GM12878 (cell line): ENCODE data around the gene GMCL2. TPM values are rescaled to one million over a fixed set of nuclear protein-coding genes. Genes with fewer than 3 reads are reported as not detected.

Source experiments
- ATAC-seq: fragments of 200-7000 bp; cut with Tn5 transposase; 3 replicates; pipeline ENCODE4 v1.9.1; 2020; ENCODE audit warnings: mild to moderate bottlenecking, moderate library complexity
- BruUV-seq: library from RNA; stranded (reverse); fragments of 400-500 nt; replicated peaks from 2 replicates; lab custom pipeline; 2021; lab: Mats Ljungman, UMichigan
- CTCF ChIA-PET: fragments of 300-600 bp; sonication (Branson Sonifier 250); formaldehyde crosslinking; extraction: SDS; loops from one replicate; lab custom pipeline; 2021; ENCODE audit warnings: inconsistent platforms; lab: Yijun Ruan, JAX
- POLR2A ChIA-PET: fragments of 350-600 bp; formaldehyde crosslinking; extraction: SDS; loops from one replicate; lab custom pipeline; 2021; ENCODE audit warnings: inconsistent platforms; lab: Charles Lee
- RAD21 ChIA-PET: fragments of 300-600 bp; sonication (Branson Sonifier 250); formaldehyde crosslinking; loops from one replicate; lab custom pipeline; 2023; ENCODE audit warnings: antibody characterized with exemption; ENCODE audit not compliant: unreplicated experiment; lab: Charles Lee
- SMC1A ChIA-PET: fragments of 300-600 bp; sonication (Branson Sonifier 250); formaldehyde crosslinking; loops from one replicate; lab custom pipeline; 2023; ENCODE audit not compliant: unreplicated experiment, uncharacterized antibody; lab: Charles Lee
- DNase-seq: peaks from one replicate; pipeline ENCODE4 v3.0.0-alpha.2; 2011; ENCODE audit warnings: low read depth, low spot score
- FAIRE-seq: peaks from 3 replicates; lab custom pipeline; 2011; peaks lifted over from hg19 to GRCh38; lab: Jason Lieb, UNC
- H2AFZ ChIP-seq: 2 replicates; pipeline ENCODE4 v1.6.0; 2011; ENCODE audit warnings: low read depth, low read length, control low read depth; ENCODE audit not compliant: control insufficient read depth
- H3K27ac ChIP-seq: 2 replicates; pipeline ENCODE4 v1.5.1; 2011; ENCODE audit warnings: control low read depth; ENCODE audit not compliant: control insufficient read depth, insufficient read depth
- H3K27me3 ChIP-seq, 2 experiments: replicated peaks in 1 of 2; 2 replicates each; pipeline versions ENCODE4 v1.6.0 to v1.6.1; 2011; ENCODE audit warnings: low read length in 1 of 2; ENCODE audit not compliant: control insufficient read depth in 2 of 2, insufficient read depth in 2 of 2
- H3K36me3 ChIP-seq, 2 experiments: 2 replicates each; pipeline ENCODE4 v1.5.1; 2011; ENCODE audit warnings: low read length in 1 of 2; ENCODE audit not compliant: control insufficient read depth in 2 of 2, insufficient read depth in 2 of 2
- H3K4me1 ChIP-seq: 2 replicates; pipeline ENCODE4 v1.6.1; 2011; ENCODE audit warnings: mild to moderate bottlenecking, low read length, moderate library complexity, mixed read lengths; ENCODE audit not compliant: control insufficient read depth, insufficient read depth
- H3K4me2 ChIP-seq: 2 replicates; pipeline ENCODE4 v1.6.0; 2011; ENCODE audit warnings: control low read depth; ENCODE audit not compliant: control insufficient read depth, insufficient read depth
- H3K4me3 ChIP-seq: fragments of 200-600 bp; sonication (generic); 2 replicates; pipeline ENCODE4 v1.5.1; 2016
- H3K79me2 ChIP-seq: 2 replicates; pipeline ENCODE4 v1.6.0; 2011; ENCODE audit warnings: low read length; ENCODE audit not compliant: control insufficient read depth, insufficient read depth
- H3K9ac ChIP-seq: 2 replicates; pipeline ENCODE4 v1.8.0; 2011; ENCODE audit warnings: low read length, control low read depth, mixed read lengths; ENCODE audit not compliant: control insufficient read depth, insufficient read depth
- H3K9me3 ChIP-seq: replicated peaks from 3 replicates; pipeline ENCODE4 v1.5.1; 2011; ENCODE audit warnings: mild to moderate bottlenecking, low read length; ENCODE audit not compliant: control insufficient read depth, insufficient read depth
- H4K20me1 ChIP-seq: 2 replicates; pipeline ENCODE4 v1.6.0; 2011; ENCODE audit not compliant: control insufficient read depth, insufficient read depth
- ATF2 ChIP-seq: IDR thresholded peaks from 2 replicates; pipeline ENCODE4 v1.6.1; 2012; ENCODE audit warnings: low read length, inconsistent platforms
- E4F1 ChIP-seq: fragments of 450-650 bp; IDR thresholded peaks from 2 replicates; pipeline ENCODE4 v1.6.1; 2018; ENCODE audit warnings: borderline replicate concordance, mild to moderate bottlenecking; ENCODE audit not compliant: partially characterized antibody
- HCFC1 ChIP-seq: fragments of 150-350 bp; IDR thresholded peaks from 2 replicates; pipeline ENCODE4 v1.6.1; 2014; ENCODE audit warnings: low read length
- KAT2A ChIP-seq: conservative IDR thresholded peaks from 2 replicates; pipeline ENCODE4 v1.6.1; 2011; ENCODE audit warnings: low read depth, low read length; ENCODE audit not compliant: control insufficient read depth
- PKNOX1 ChIP-seq: fragments of 450-650 bp; IDR thresholded peaks from 2 replicates; pipeline ENCODE4 v1.6.1; 2016; ENCODE audit warnings: mild to moderate bottlenecking
- SMARCA5 ChIP-seq: fragments of 450-650 bp; IDR thresholded peaks from 2 replicates; pipeline ENCODE4 v1.6.1; 2017; ENCODE audit warnings: mild to moderate bottlenecking
- WGBS: methylation state at CpG from one replicate; pipeline ENCODE4 v1.1.6; 2016; ENCODE audit warnings: low lambda C conversion rate; ENCODE audit not compliant: insufficient replicate concordance, insufficient coverage; ENCODE audit errors: missing lambda C conversion rate; 5-methylcytosine and 5-hydroxymethylcytosine counted together
- in situ Hi-C: fragments of 300-500 bp; cut with MboI; formaldehyde crosslinking; loops from 9 replicates; pipeline ENCODE4 v1.14.3; 2018; ENCODE audit warnings: mixed read lengths
- intact Hi-C: fragments of 100-400 bp; cut with micrococcal nuclease; formaldehyde crosslinking; loops from one replicate; pipeline ENCODE4 v1.14.2; 2022; ENCODE audit not compliant: unreplicated experiment
- polyA plus RNA-seq, 11 experiments: library from polyadenylated mRNA; depleted of rRNA in 4 of 11; unstranded in 6 of 11; stranded (reverse) in 5 of 11; fragments of >200 nt; fragmentation: Nextera tagmentation in 4 of 11; fragmentation: Illumina TruSeq in 1 of 11; extraction: Ambion mirVana in 4 of 11; extraction: Trizol in 1 of 11; gene quantifications; 1 replicate in 1 of 11; 2 replicates in 10 of 11; pipeline versions ENCODE4 v1.2.1 to v1.2.3, GENCODE V29; 2011 to 2016; ENCODE audit warnings: inconsistent platforms in 2 of 11, missing spikeins in 2 of 11, low read depth in 1 of 11
- total RNA-seq, 4 experiments: library from RNA; depleted of rRNA in 3 of 4; stranded (reverse); fragments of >200 nt in 3 of 4; fragmentation: Illumina TruSeq in 1 of 4; extraction: Trizol in 1 of 4; gene quantifications; 2 replicates each; pipeline versions ENCODE4 v1.2.1 to v1.2.3, GENCODE V29; 2013 to 2021

Gene GMCL2
- total and polyA plus RNA-seq, 10 of the 15 experiments (the other 5 are each of a cell fraction or from before 2014, with no cell fraction given): 0.07 TPM; not detected in 9

- H3K27me3 ChIP-seq: no peaks in the 10 kb centered on the region
- no peak overlapping the region for H3K4me2 ChIP-seq
- ChIA-PET RAD21 (no interaction called here), POLR2A (no interaction called here), CTCF (no interaction called here), SMC1A (interaction anchor here (1.1 kb wide), 1 partner anchor 16 kb away, joined by 3 read pairs; no protein-coding TSS in a partner anchor)
- no TSS peak for BruUV-seq
- H4K20me1 ChIP-seq: no peaks in the 10 kb centered on the region
- DNase-seq (no peak), FAIRE-seq (no peak), ATAC-seq (no peak)
- H3K9ac ChIP-seq: no peak overlapping the region
- H3K79me2 ChIP-seq: no peaks in the 10 kb centered on the region
- H3K9me3 ChIP-seq: no peaks in the 10 kb centered on the region
- H3K27ac ChIP-seq: no peak overlapping the region
- H3K4me3 ChIP-seq: no peak overlapping the region
- H3K4me1 ChIP-seq: no peaks in the 10 kb centered on the region
- WGBS: over 99% methylated on average over 15 of the region's 15 CpGs
- in situ Hi-C loops: no loop called here
- intact Hi-C loops: no loop called here
- TF ChIP-seq SMARCA5 (no peak), PKNOX1 (no peak), KAT2A (no peak), HCFC1 (no peak), ATF2 (no peak), E4F1 (no peak)
- H2AFZ ChIP-seq: no peak overlapping the region
- peaks cover 3 to 14% of the 10 kb centered on the region in 2 experiments; a peak in 3 of 4 replicates for H3K36me3 ChIP-seq
Measured at GRCh38 chr5:178222292-178222691, 35.1 kb upstream of the GMCL2 start.
